Natural killer cell (primary cell): Measurements from ENCODE around the gene FRMPD2. TPM values are rescaled to one million over a fixed set of nuclear protein-coding genes. Genes with fewer than 3 reads are reported as not detected.

Source experiments
- ATAC-seq, 3 donors: fragments of 150-1000 bp in 2 of 3; fragments of 200-7000 bp in 1 of 3; cut with Tn5 transposase; 1 replicate in 1 of 3; 2 replicates in 2 of 3; pipeline ENCODE4 v1.10.0; 2021; ENCODE audit warnings: mild to moderate bottlenecking in 2 of 3, moderate library complexity in 2 of 3
- DNase-seq, 2 donors: peaks; one replicate each; pipeline versions ENCODE4 v3.0.0 to v3.0.0-alpha.2; 2013 to 2021; ENCODE audit warnings: mixed read lengths in 1 of 2
- H3K27ac ChIP-seq: one replicate; pipeline ENCODE4 v1.5.1; 2013; ENCODE audit warnings: mild to moderate bottlenecking, low read length
- H3K27me3 ChIP-seq: one replicate; pipeline ENCODE4 v1.6.1; 2013; ENCODE audit warnings: low read length; ENCODE audit not compliant: control insufficient read depth, insufficient read depth
- H3K36me3 ChIP-seq: one replicate; pipeline ENCODE4 v1.6.1; 2013; ENCODE audit warnings: low read length; ENCODE audit not compliant: control insufficient read depth, insufficient read depth
- H3K4me1 ChIP-seq: one replicate; pipeline ENCODE4 v1.6.1; 2013; ENCODE audit warnings: low read length; ENCODE audit not compliant: control insufficient read depth, insufficient read depth
- H3K4me3 ChIP-seq: one replicate; pipeline ENCODE4 v1.5.1; 2013; ENCODE audit warnings: low read length
- H3K9me3 ChIP-seq: one replicate; pipeline ENCODE4 v1.6.1; 2013; ENCODE audit warnings: low read length; ENCODE audit not compliant: control insufficient read depth, insufficient read depth
- H3K27ac Mint-ChIP-seq, 2 donors: one replicate each; pipeline ENCODE4 v1.8.0; 2022; ENCODE audit warnings: mild to moderate bottlenecking in 2 of 2, mixed read lengths in 2 of 2, moderate library complexity in 1 of 2
- H3K27me3 Mint-ChIP-seq, 2 donors: one replicate each; pipeline ENCODE4 v1.8.0; 2022; ENCODE audit warnings: low read depth in 2 of 2, mixed read lengths in 2 of 2
- H3K36me3 Mint-ChIP-seq: one replicate; pipeline ENCODE4 v1.8.0; 2022; ENCODE audit warnings: mixed read lengths
- H3K4me1 Mint-ChIP-seq, 2 donors: one replicate each; pipeline ENCODE4 v1.8.0; 2022; ENCODE audit warnings: mixed read lengths in 2 of 2
- H3K4me3 Mint-ChIP-seq: one replicate; pipeline ENCODE4 v1.8.0; 2022; ENCODE audit warnings: mild to moderate bottlenecking, moderate library complexity, mixed read lengths
- H3K9me3 Mint-ChIP-seq, 2 donors: one replicate each; pipeline ENCODE4 v1.8.0; 2022; ENCODE audit warnings: mixed read lengths in 2 of 2
- CTCF ChIP-seq: fragments of 200-600 bp; IDR thresholded peaks from one replicate; pipeline ENCODE4 v1.8.0; 2022; ENCODE audit warnings: antibody characterized with exemption
- WGBS: methylation state at CpG from one replicate; pipeline ENCODE4 v1.1.7; 2013; ENCODE audit warnings: missing lambda C conversion rate; ENCODE audit not compliant: insufficient coverage; 5-methylcytosine and 5-hydroxymethylcytosine counted together
- intact Hi-C: fragments of 100-400 bp; cut with micrococcal nuclease; formaldehyde crosslinking; loops from one replicate; pipeline ENCODE4 v1.14.2; 2022
- total RNA-seq, 4 donors: library from RNA; stranded (reverse); fragments of 120-200 nt in 1 of 4; gene quantifications; one replicate each; pipeline versions ENCODE4 v1.2.3 to v1.2.4, GENCODE V29; 2013 to 2022

FRMPD2 gene
- total RNA-seq, 3 donors from 2014 or later (not counting 1 experiment from before 2014, with no cell fraction given): 0.20 TPM; not detected in 2

GRCh38 chr10:48302515-48303476, 28.3 kb upstream of the FRMPD2 start:
- Mint-ChIP-seq H3K9me3 (no peaks in the 10 kb centered on the region), H3K36me3 (no peaks in the 10 kb centered on the region), H3K27ac (no peak overlapping the region), H3K4me3 (no peak overlapping the region), H3K4me1 (peaks cover 7% of the 10 kb centered on the region in 2 donors), H3K27me3 (peaks cover 0 to 7% of the 10 kb centered on the region in 2 donors)
- WGBS: 93% methylated on average over 8 of the region's 8 CpGs
- no peaks in the 10 kb centered on the region for H3K36me3 ChIP-seq
- H3K9me3 ChIP-seq: no peaks in the 10 kb centered on the region
- H3K4me3 ChIP-seq: no peak overlapping the region
- ATAC-seq: no peak
- no peak overlapping the region for H3K27ac ChIP-seq
- intact Hi-C loops: no loop called here
- TF ChIP-seq CTCF: no peak
- DNase-seq: no peak
- H3K4me1 ChIP-seq: peaks cover 8% of the 10 kb centered on the region
- H3K27me3 ChIP-seq: no peaks in the 10 kb centered on the region

- Histone ChIP-seq H3K9me3 (no peaks in the 10 kb centered on the region), H3K4me1 (no peaks in the 10 kb centered on the region), H3K27ac (no peak overlapping the region), H3K4me3 (no peak overlapping the region), H3K27me3 (no peaks in the 10 kb centered on the region), H3K36me3 (no peaks in the 10 kb centered on the region)
- Mint-ChIP-seq H3K27ac (no peak overlapping the region), H3K36me3 (no peaks in the 10 kb centered on the region), H3K27me3 (peaks cover 0 to 10% of the 10 kb centered on the region in 2 donors), H3K4me1 (no peaks in the 10 kb centered on the region), H3K4me3 (no peak overlapping the region), H3K9me3 (no peaks in the 10 kb centered on the region)
- whole genome bisulfite sequencing: 92% methylated on average over 2 of the region's 2 CpGs
- DNase-seq (no peak), ATAC-seq (no peak)
- TF ChIP-seq CTCF: no peak
- intact Hi-C loops: no loop called here
Measured at GRCh38 chr10:48300556-48300955, 26.1 kb upstream of the FRMPD2 start.

- H3K27ac ChIP-seq: no peak overlapping the region
- H3K9me3 ChIP-seq: no peaks in the 10 kb centered on the region
- H3K4me1 ChIP-seq: no peaks in the 10 kb centered on the region
- H3K4me1 Mint-ChIP-seq: no peaks in the 10 kb centered on the region
- no peaks in the 10 kb centered on the region for H3K27me3 ChIP-seq
- H3K4me3 ChIP-seq: no peak overlapping the region
- no peak for DNase-seq
- no peaks in the 10 kb centered on the region for H3K36me3 Mint-ChIP-seq
- H3K9me3 Mint-ChIP-seq: no peaks in the 10 kb centered on the region
- no peaks in the 10 kb centered on the region for H3K36me3 ChIP-seq
- no peak overlapping the region for H3K27ac Mint-ChIP-seq
- intact Hi-C loops: no loop called here
- H3K27me3 Mint-ChIP-seq: peaks cover 0 to 10% of the 10 kb centered on the region in 2 donors
- WGBS: no CpG with 5 or more reads among the region's 1 CpG
- no peak for TF ChIP-seq CTCF
- no peak for ATAC-seq
- H3K4me3 Mint-ChIP-seq: no peak overlapping the region
Measured at GRCh38 chr10:48299692-48300091, 25.2 kb upstream of the FRMPD2 start.
